Type B pancreatic cell (in vitro differentiated cells): Measurements from ENCODE around the gene CSH2. TPM values are rescaled to one million over a fixed set of nuclear protein-coding genes. Genes with fewer than 3 reads are reported as not detected.

Source experiments
- DNase-seq: peaks from one replicate; pipeline ENCODE4 v3.0.0; 2021; ENCODE audit warnings: mixed read lengths; ENCODE audit not compliant: unreplicated experiment; ENCODE audit errors: extremely low spot score
- H3K27ac Mint-ChIP-seq: 2 replicates; pipeline ENCODE4 v1.8.0; 2021; ENCODE audit warnings: mild to moderate bottlenecking, mixed read lengths
- H3K27me3 Mint-ChIP-seq: 2 replicates; pipeline ENCODE4 v1.8.0; 2021; ENCODE audit warnings: mixed read lengths
- H3K36me3 Mint-ChIP-seq: 2 replicates; pipeline ENCODE4 v1.8.0; 2021; ENCODE audit warnings: mixed read lengths
- H3K4me1 Mint-ChIP-seq: one replicate; pipeline ENCODE4 v1.8.0; 2021; ENCODE audit warnings: mixed read lengths; ENCODE audit not compliant: unreplicated experiment
- H3K4me3 Mint-ChIP-seq: 2 replicates; pipeline ENCODE4 v1.8.0; 2021; ENCODE audit warnings: mild to moderate bottlenecking, mixed read lengths
- H3K9me3 Mint-ChIP-seq: 2 replicates; pipeline ENCODE4 v1.8.0; 2021; ENCODE audit warnings: mixed read lengths
- CTCF ChIP-seq: fragments of 200-600 bp; sonication (generic); conservative IDR thresholded peaks from 2 replicates; pipeline ENCODE4 v1.5.0; 2021; ENCODE audit warnings: antibody characterized with exemption, mild to moderate bottlenecking
- total RNA-seq: library from RNA; stranded (reverse); gene quantifications from 2 replicates; pipeline ENCODE4 v1.2.1, GENCODE V29; 2021; ENCODE audit warnings: low replicate concordance

The CSH2 gene
- total RNA-seq, 1 donor from 2014 or later, result not detected

GRCh38 chr17:63837962-63838600 is 35.4 kb downstream of the CSH2 start:
- H3K4me3 Mint-ChIP-seq, result peak overlapping the region; percentile 22
- no peaks in the 10 kb centered on the region for H3K9me3 Mint-ChIP-seq
- peaks cover 28% of the 10 kb centered on the region for H3K4me1 Mint-ChIP-seq
- H3K27me3 Mint-ChIP-seq, result no peaks in the 10 kb centered on the region
- peak overlapping the region; percentile 80 for H3K27ac Mint-ChIP-seq
- no peak for DNase-seq
- TF ChIP-seq CTCF, result no peak
- peaks cover 12% of the 10 kb centered on the region for H3K36me3 Mint-ChIP-seq

GRCh38 chr17:63837480-63837879 is 36.0 kb downstream of the CSH2 start:
- Mint-ChIP-seq H3K9me3 (no peaks in the 10 kb centered on the region), H3K4me3 (no peak overlapping the region), H3K36me3 (peaks cover 12% of the 10 kb centered on the region), H3K27me3 (no peaks in the 10 kb centered on the region), H3K27ac (no peak overlapping the region), H3K4me1 (peaks cover 28% of the 10 kb centered on the region)
- DNase-seq, result no peak
- TF ChIP-seq CTCF, result no peak

GRCh38 chr17:63836811-63837210 is 36.7 kb downstream of the CSH2 start:
- no peaks in the 10 kb centered on the region for H3K9me3 Mint-ChIP-seq
- H3K27me3 Mint-ChIP-seq, result no peaks in the 10 kb centered on the region
- H3K4me3 Mint-ChIP-seq, result no peak overlapping the region
- H3K4me1 Mint-ChIP-seq, result peaks cover 28% of the 10 kb centered on the region
- peaks cover 14% of the 10 kb centered on the region for H3K36me3 Mint-ChIP-seq
- no peak for DNase-seq
- TF ChIP-seq CTCF, result no peak
- no peak overlapping the region for H3K27ac Mint-ChIP-seq

- Mint-ChIP-seq H3K36me3 (peaks cover 26% of the 10 kb centered on the region), H3K27ac (peak overlapping the region; percentile 62), H3K27me3 (no peaks in the 10 kb centered on the region), H3K4me1 (peaks cover 17% of the 10 kb centered on the region), H3K9me3 (no peaks in the 10 kb centered on the region), H3K4me3 (no peak overlapping the region)
- DNase-seq, result no peak
- TF ChIP-seq CTCF, result no peak
Observed at GRCh38 chr17:63835167-63835720, 38.2 kb downstream of the CSH2 start.

GRCh38 chr17:63834431-63835166 is 38.9 kb downstream of the CSH2 start:
- no peaks in the 10 kb centered on the region for H3K9me3 Mint-ChIP-seq
- H3K27ac Mint-ChIP-seq, result peak overlapping the region; percentile 62
- H3K27me3 Mint-ChIP-seq, result no peaks in the 10 kb centered on the region
- peaks cover 33% of the 10 kb centered on the region for H3K36me3 Mint-ChIP-seq
- no peak for DNase-seq
- peak; percentile 70 for TF ChIP-seq CTCF
- H3K4me1 Mint-ChIP-seq, result peaks cover 17% of the 10 kb centered on the region
- H3K4me3 Mint-ChIP-seq, result no peak overlapping the region
